GM18505 (cell line): Measurements from ENCODE around the gene TMC8.
"Not testable (repeated sequence)": the region's sequence is repeated elsewhere in the genome, so short reads cannot be mapped to it uniquely, and the experiment has no call there.

Experiments
- ATAC-seq: cut with Tn5 transposase; IDR thresholded peaks from one replicate; pipeline ENCODE4 v1.9.1; 2021; ENCODE audit not compliant: unreplicated experiment
- POLR2A ChIP-seq: IDR thresholded peaks from 4 replicates; pipeline ENCODE4 v1.6.1; 2011; ENCODE audit warnings: borderline replicate concordance; ENCODE audit not compliant: insufficient read depth, insufficient read length; ENCODE audit errors: extremely low read depth

TMC8 gene

GRCh38 chr17:78114831-78115723, 15.5 kb upstream of the TMC8 start:
- ATAC-seq, result no peak
- TF ChIP-seq POLR2A, result peak; percentile 18

GRCh38 chr17:78115803-78116202, 14.8 kb upstream of the TMC8 start:
- ATAC-seq, result not testable (repeated sequence)

GRCh38 chr17:78116411-78116810, 14.2 kb upstream of the TMC8 start:
- no peak for TF ChIP-seq POLR2A
- no peak for ATAC-seq

GRCh38 chr17:78117027-78117981, 13.3 kb upstream of the TMC8 start:
- no peak for TF ChIP-seq POLR2A
- no peak for ATAC-seq

GRCh38 chr17:78118801-78119241, 11.8 kb upstream of the TMC8 start:
- no peak for ATAC-seq
- peak; percentile 15 for TF ChIP-seq POLR2A

GRCh38 chr17:78120537-78120936, 10.0 kb upstream of the TMC8 start:
- no peak for ATAC-seq
- TF ChIP-seq POLR2A, result no peak

- TF ChIP-seq POLR2A, result peak; percentile 44
- ATAC-seq, result no peak
Observed at GRCh38 chr17:78120971-78121800, 9.4 kb upstream of the TMC8 start.

GRCh38 chr17:78121801-78122215, 8.8 kb upstream of the TMC8 start:
- peak; percentile 10 for TF ChIP-seq POLR2A
- no peak for ATAC-seq

GRCh38 chr17:78122216-78122930, 8.2 kb upstream of the TMC8 start:
- no peak for ATAC-seq
- no peak for TF ChIP-seq POLR2A

- TF ChIP-seq POLR2A, result no peak
- no peak for ATAC-seq
Observed at GRCh38 chr17:78122931-78123249, 7.7 kb upstream of the TMC8 start.

- ATAC-seq, result no peak
- no peak for TF ChIP-seq POLR2A
Observed at GRCh38 chr17:78123258-78123929, 7.2 kb upstream of the TMC8 start.

GRCh38 chr17:78124081-78124835, 6.3 kb upstream of the TMC8 start:
- ATAC-seq, result no peak

GRCh38 chr17:78124836-78125137, 5.8 kb upstream of the TMC8 start:
- peak; percentile 17 for TF ChIP-seq POLR2A
- no peak for ATAC-seq

More at GRCh38 chr17:78124081-78124835, 6.3 kb upstream of the TMC8 start:
- TF ChIP-seq POLR2A, result peak; percentile 36
